Gastroesophageal sphincter (tissue), 4 donors: ENCODE data around the gene NAA20. TPM values are rescaled to one million over a fixed set of nuclear protein-coding genes. Genes with fewer than 3 reads are reported as not detected.
A peak's percentile ranks its signal among the peaks of the same experiment; 100 is the strongest.

Experiments
- ATAC-seq: fragments of 150-250 bp; one replicate; pipeline ENCODE4 v1.9.1; 2016; ENCODE audit warnings: mild to moderate bottlenecking, moderate library complexity
- H3K27ac ChIP-seq, 4 donors: fragments of 200-600 bp; sonication (generic) in 3 of 4; 1 replicate in 3 of 4; 2 replicates in 1 of 4; pipeline ENCODE4 v1.5.1; 2016 to 2019
- H3K27me3 ChIP-seq: fragments of 200-600 bp; sonication (generic); one replicate; pipeline ENCODE4 v1.5.1; 2019
- H3K36me3 ChIP-seq, 2 donors: fragments of 200-600 bp; sonication (generic); one replicate each; pipeline ENCODE4 v1.5.1; 2019; ENCODE audit warnings: control low read depth in 1 of 2
- H3K4me1 ChIP-seq, 3 donors: fragments of 200-600 bp; sonication (generic); 1 replicate in 2 of 3; 2 replicates in 1 of 3; pipeline ENCODE4 v1.5.1; 2016 to 2019; ENCODE audit warnings: control low read depth in 2 of 3
- H3K4me3 ChIP-seq, 2 donors: fragments of 200-600 bp; sonication (generic); one replicate each; pipeline ENCODE4 v1.5.1; 2019; ENCODE audit warnings: mild to moderate bottlenecking in 1 of 2, moderate library complexity in 1 of 2
- H3K9me3 ChIP-seq, 3 donors: fragments of 200-600 bp; sonication (generic); one replicate each; pipeline ENCODE4 v1.5.1; 2017 to 2019; ENCODE audit warnings: control low read depth in 2 of 3
- CTCF ChIP-seq, 4 experiments: fragments of 200-600 bp in 2 of 4; fragments of 450-650 bp in 2 of 4; sonication (generic) in 1 of 4; IDR thresholded peaks; one replicate each; pipeline ENCODE4 v1.5.1; 2017 to 2019; ENCODE audit warnings: antibody characterized with exemption in 4 of 4, mild to moderate bottlenecking in 2 of 4, moderate library complexity in 2 of 4
- EP300 ChIP-seq: sonication (generic); formaldehyde crosslinking; IDR thresholded peaks from one replicate; pipeline ENCODE4 v1.6.1; 2017; ENCODE audit warnings: antibody characterized with exemption, mild to moderate bottlenecking
- POLR2A ChIP-seq, 2 donors: fragments of 450-650 bp; IDR thresholded peaks; one replicate each; pipeline ENCODE4 v1.6.1; 2017; ENCODE audit warnings: antibody characterized with exemption in 2 of 2, mild to moderate bottlenecking in 2 of 2, moderate library complexity in 1 of 2
- POLR2AphosphoS5 ChIP-seq: sonication (generic); formaldehyde crosslinking; IDR thresholded peaks from one replicate; pipeline ENCODE4 v1.6.1; 2017; ENCODE audit warnings: antibody characterized with exemption
- WGBS, 2 donors: methylation state at CpG; one replicate each; pipeline ENCODE4 v1.1.5; 2018; ENCODE audit warnings: low coverage in 1 of 2; 5-methylcytosine and 5-hydroxymethylcytosine counted together
- total RNA-seq, 4 donors: library from RNA; depleted of rRNA; stranded (reverse); fragments of >200 nt; gene quantifications; one replicate each; pipeline ENCODE4 v1.1.0, GENCODE V29; 2016

NAA20 gene
- total RNA-seq, 4 donors from 2014 or later: 22.7 to 47.0 (median 31.0) TPM

- TF ChIP-seq CTCF (IDR thresholded peaks at IDR 0.05) (no peak), POLR2AphosphoS5 (no peak), POLR2A (IDR thresholded peaks at IDR 0.05) (no peak), EP300 (no peak)
- Histone ChIP-seq H3K36me3 (peaks cover 0 to 75% of the 10 kb centered on the region in 2 donors), H3K27me3 (no peaks in the 10 kb centered on the region), H3K4me1 (peaks cover 6 to 44% (median 11%) of the 10 kb centered on the region in 3 donors), H3K27ac (peak overlapping the region in 1 of 4 donors; percentile 33), H3K4me3 (no peak overlapping the region), H3K9me3 (no peaks in the 10 kb centered on the region)
- WGBS, 2 donors: 67 to 82% methylated on average over 3 to 4 of the region's 5 CpGs
- ATAC-seq: no peak
Measured at GRCh38 chr20:19969106-19969505, 48.1 kb upstream of the NAA20 start.

GRCh38 chr20:19969507-19970255 lies 47.5 kb upstream of the NAA20 start:
- WGBS, 2 donors: 76 to 81% methylated on average over 4 to 5 of the region's 5 CpGs
- H3K9me3 ChIP-seq: no peaks in the 10 kb centered on the region
- ATAC-seq: no peak
- TF ChIP-seq POLR2A (IDR thresholded peaks at IDR 0.05) (no peak), POLR2AphosphoS5 (no peak), CTCF (IDR thresholded peaks at IDR 0.05) (no peak), EP300 (no peak)
- H3K27ac ChIP-seq: peak overlapping the region in 2 of 4 donors; percentile 28 to 33
- H3K36me3 ChIP-seq: peaks cover 0 to 69% of the 10 kb centered on the region in 2 donors
- no peaks in the 10 kb centered on the region for H3K27me3 ChIP-seq
- no peak overlapping the region for H3K4me3 ChIP-seq
- H3K4me1 ChIP-seq: peaks cover 8 to 44% (median 16%) of the 10 kb centered on the region in 3 donors

GRCh38 chr20:19970256-19970765 lies 46.9 kb upstream of the NAA20 start:
- H3K27me3 ChIP-seq: no peaks in the 10 kb centered on the region
- H3K4me3 ChIP-seq: no peak overlapping the region
- H3K9me3 ChIP-seq: no peaks in the 10 kb centered on the region
- no peak overlapping the region for H3K27ac ChIP-seq
- H3K4me1 ChIP-seq: peaks cover 8 to 41% (median 16%) of the 10 kb centered on the region in 3 donors
- 54 to 66% methylated on average over 3 to 5 of the region's 5 CpGs for WGBS, 2 donors
- H3K36me3 ChIP-seq: peaks cover 0 to 63% of the 10 kb centered on the region in 2 donors
- TF ChIP-seq POLR2A (IDR thresholded peaks at IDR 0.05): no peak
- TF ChIP-seq POLR2AphosphoS5: no peak
- TF ChIP-seq EP300: no peak
- TF ChIP-seq CTCF (IDR thresholded peaks at IDR 0.05): no peak
- no peak for ATAC-seq

- no peak for ATAC-seq
- no peaks in the 10 kb centered on the region for H3K27me3 ChIP-seq
- WGBS, 2 donors: 72% methylated on average over 5 to 11 of the region's 11 CpGs
Measured at GRCh38 chr20:19971116-19971515, 46.0 kb upstream of the NAA20 start.

More at GRCh38 chr20:19971116-19971515, 46.0 kb upstream of the NAA20 start:
- Histone ChIP-seq H3K27ac (no peak overlapping the region), H3K9me3 (no peaks in the 10 kb centered on the region), H3K4me3 (no peak overlapping the region), H3K36me3 (peaks cover 0 to 55% of the 10 kb centered on the region in 2 donors), H3K4me1 (peaks cover 8 to 43% (median 16%) of the 10 kb centered on the region in 3 donors)
- TF ChIP-seq POLR2A (IDR thresholded peaks at IDR 0.05) (no peak), EP300 (no peak), CTCF (IDR thresholded peaks at IDR 0.05) (no peak), POLR2AphosphoS5 (no peak)
